Dedifferentiated amniotic fluid mesenchymal stem cell (primary cell): ENCODE results near the gene PLCL1.

Experiments
- DNase-seq: peaks from one replicate; pipeline ENCODE4 v3.0.0-alpha.2; 2016; ENCODE audit errors: extremely low spot score

The PLCL1 gene

GRCh38 chr2:197885587-197885986 is 81.2 kb downstream of the PLCL1 start:
- no peak for DNase-seq

GRCh38 chr2:197888321-197888720 is 83.9 kb downstream of the PLCL1 start:
- DNase-seq = no peak

GRCh38 chr2:197889041-197889440 is 84.6 kb downstream of the PLCL1 start:
- DNase-seq = peak; percentile 43

GRCh38 chr2:197890168-197890567 is 85.8 kb downstream of the PLCL1 start:
- no peak for DNase-seq

GRCh38 chr2:197891897-197892442 is 87.6 kb downstream of the PLCL1 start:
- no peak for DNase-seq

GRCh38 chr2:197893403-197894177 is 89.2 kb downstream of the PLCL1 start:
- DNase-seq = no peak

- DNase-seq = no peak
Measured at GRCh38 chr2:197894751-197895274, 90.4 kb downstream of the PLCL1 start.

GRCh38 chr2:197897960-197898678 is 93.7 kb downstream of the PLCL1 start:
- no peak for DNase-seq

GRCh38 chr2:197904446-197904845 is 100.1 kb downstream of the PLCL1 start:
- no peak for DNase-seq

GRCh38 chr2:197908156-197908555 is 103.8 kb downstream of the PLCL1 start:
- no peak for DNase-seq

GRCh38 chr2:197908990-197909776 is 104.8 kb downstream of the PLCL1 start:
- peak; percentile 91 for DNase-seq

- no peak for DNase-seq
Measured at GRCh38 chr2:197911667-197912066, 107.3 kb downstream of the PLCL1 start.

GRCh38 chr2:197913084-197913483 is 108.7 kb downstream of the PLCL1 start:
- no peak for DNase-seq

GRCh38 chr2:197914778-197915177 is 110.4 kb downstream of the PLCL1 start:
- no peak for DNase-seq

- peak; percentile 48 for DNase-seq
Measured at GRCh38 chr2:197915548-197916265, 111.3 kb downstream of the PLCL1 start.

- no peak for DNase-seq
Measured at GRCh38 chr2:197919487-197919886, 115.1 kb downstream of the PLCL1 start.

GRCh38 chr2:197920088-197920487 is 115.7 kb downstream of the PLCL1 start:
- DNase-seq = no peak

GRCh38 chr2:197920592-197921201 is 116.3 kb downstream of the PLCL1 start:
- DNase-seq = no peak

- DNase-seq = no peak
Measured at GRCh38 chr2:197924483-197924882, 120.1 kb downstream of the PLCL1 start.

GRCh38 chr2:197925204-197925603 is 120.8 kb downstream of the PLCL1 start:
- DNase-seq = no peak

GRCh38 chr2:197925976-197926375 is 121.6 kb downstream of the PLCL1 start:
- DNase-seq = no peak
